Upper lobe of left lung (tissue), 6 donors: ENCODE results near the gene FANCF. TPM values are rescaled to one million over a fixed set of nuclear protein-coding genes. Genes with fewer than 3 reads are reported as not detected.

Experiments used
- ATAC-seq, 2 donors: fragments of 200-7000 bp; cut with Tn5 transposase; one replicate each; pipeline ENCODE4 v1.9.1; 2022; ENCODE audit warnings: mild to moderate bottlenecking in 2 of 2, moderate library complexity in 2 of 2; ENCODE audit not compliant: low FRiP score in 2 of 2
- DNase-seq, 2 donors: peaks; one replicate each; pipeline ENCODE4 v3.0.0-alpha.2; 2019 to 2020
- H3K27ac ChIP-seq, 4 donors: fragments of 200-600 bp; sonication (generic); one replicate each; pipeline ENCODE4 v1.5.1; 2016 to 2019
- H3K27me3 ChIP-seq, 4 donors: fragments of 200-600 bp; sonication (generic); one replicate each; pipeline ENCODE4 v1.5.1; 2017 to 2019
- H3K36me3 ChIP-seq, 4 donors: fragments of 200-600 bp; sonication (generic); one replicate each; pipeline ENCODE4 v1.5.1; 2016 to 2019
- H3K4me1 ChIP-seq, 4 donors: fragments of 200-600 bp; sonication (generic); one replicate each; pipeline ENCODE4 v1.5.1; 2018 to 2019
- H3K4me3 ChIP-seq, 4 donors: fragments of 200-600 bp; sonication (generic); one replicate each; pipeline ENCODE4 v1.5.1; 2017 to 2019; ENCODE audit warnings: mild to moderate bottlenecking in 2 of 4, moderate library complexity in 1 of 4
- H3K9me3 ChIP-seq, 4 donors: fragments of 200-600 bp; sonication (generic); one replicate each; pipeline ENCODE4 v1.5.1; 2018 to 2019
- CTCF ChIP-seq, 6 experiments: fragments of 450-650 bp in 4 of 6; fragments of 200-600 bp in 2 of 6; sonication (generic) in 2 of 6; IDR thresholded peaks; one replicate each; pipeline ENCODE4 v1.5.1; 2016 to 2019; ENCODE audit warnings: antibody characterized with exemption in 6 of 6
- EP300 ChIP-seq, 4 donors: sonication (generic); formaldehyde crosslinking; IDR thresholded peaks; one replicate each; pipeline ENCODE4 v1.5.1; 2017; ENCODE audit warnings: antibody characterized with exemption in 4 of 4, control low read depth in 2 of 4
- POLR2A ChIP-seq, 4 donors: fragments of 450-650 bp; IDR thresholded peaks; one replicate each; pipeline ENCODE4 v1.5.1; 2016 to 2017; ENCODE audit warnings: antibody characterized with exemption in 4 of 4, mild to moderate bottlenecking in 2 of 4
- POLR2AphosphoS5 ChIP-seq, 2 donors: sonication (generic); formaldehyde crosslinking; IDR thresholded peaks; one replicate each; pipeline ENCODE4 v1.5.1; 2017; ENCODE audit warnings: antibody characterized with exemption in 2 of 2
- WGBS, 2 donors: methylation state at CpG; one replicate each; pipeline ENCODE4 v1.1.5; 2017 to 2018; 5-methylcytosine and 5-hydroxymethylcytosine counted together
- total RNA-seq, 6 donors: library from RNA; depleted of rRNA in 4 of 6; stranded (reverse); fragments of >200 nt in 4 of 6; gene quantifications; one replicate each; pipeline versions ENCODE4 v1.1.0 to v1.2.1, GENCODE V29; 2016 to 2021
- donor health status: DM: no; HTN: no; CAD: no; lungs with moderate emphysema.
- donor health status: DM: no; HTN: yes; CAD: no; lungs with severe emphysema.

The FANCF gene
- total RNA-seq, 6 donors from 2014 or later, result 2.4 to 10.9 (median 7.8) TPM

- Histone ChIP-seq H3K36me3 (no peaks in the 10 kb centered on the region), H3K9me3 (no peaks in the 10 kb centered on the region), H3K27me3 (peaks cover 0 to 11% (median 5%) of the 10 kb centered on the region in 4 donors), H3K4me3 (no peak overlapping the region), H3K4me1 (peaks cover 11 to 14% (median 12%) of the 10 kb centered on the region in 4 donors), H3K27ac (no peak overlapping the region)
- no peak for TF ChIP-seq CTCF (IDR thresholded peaks at IDR 0.05)
- no peak for TF ChIP-seq POLR2A (IDR thresholded peaks at IDR 0.05)
- TF ChIP-seq POLR2AphosphoS5 (IDR thresholded peaks at IDR 0.05), result no peak
- no peak for TF ChIP-seq EP300 (IDR thresholded peaks at IDR 0.05)
- ATAC-seq (no peak), DNase-seq (no peak)
- 91 to 95% methylated on average over 2 of the region's 2 CpGs for WGBS, 2 donors
Measured at GRCh38 chr11:22669368-22669767, 43.7 kb upstream of the FANCF start.

GRCh38 chr11:22668005-22668796, 42.6 kb upstream of the FANCF start:
- DNase-seq, result no peak
- Histone ChIP-seq H3K4me1 (peaks cover 11 to 14% (median 12%) of the 10 kb centered on the region in 4 donors), H3K36me3 (no peaks in the 10 kb centered on the region), H3K27ac (no peak overlapping the region), H3K27me3 (peaks cover 0 to 11% (median 5%) of the 10 kb centered on the region in 4 donors), H3K4me3 (no peak overlapping the region), H3K9me3 (no peaks in the 10 kb centered on the region)
- no peak for ATAC-seq
- TF ChIP-seq EP300 (IDR thresholded peaks at IDR 0.05) (no peak), POLR2AphosphoS5 (IDR thresholded peaks at IDR 0.05) (no peak), CTCF (IDR thresholded peaks at IDR 0.05) (no peak), POLR2A (IDR thresholded peaks at IDR 0.05) (no peak)
- WGBS, 2 donors, result 56 to 57% methylated on average over 3 of the region's 3 CpGs

GRCh38 chr11:22666688-22667439, 41.2 kb upstream of the FANCF start:
- DNase-seq, result peak; percentile 24 to 87

GRCh38 chr11:22666325-22666687, 40.7 kb upstream of the FANCF start, which contains the start of gene GAS2:
GAS2 (plus strand) TSS chr11:22666611; CDS start chr11:22674870, 8,259 bp downstream.
- Histone ChIP-seq H3K4me3 (peak within 1 kb of the TSS; percentile 9 to 43 (median 35)), H3K36me3 (no peaks in the 10 kb centered on the region), H3K27me3 (peaks cover 0 to 11% (median 5%) of the 10 kb centered on the region in 4 donors), H3K4me1 (peaks cover 11 to 14% (median 12%) of the 10 kb centered on the region in 4 donors), H3K27ac (no peak within 1 kb of the TSS), H3K9me3 (no peaks in the 10 kb centered on the region)
- 6 to 7% methylated on average over 8 of the region's 8 CpGs for WGBS, 2 donors
- no peak for DNase-seq
- no peak for ATAC-seq
- no peak for TF ChIP-seq POLR2A (IDR thresholded peaks at IDR 0.05)
- no peak for TF ChIP-seq POLR2AphosphoS5 (IDR thresholded peaks at IDR 0.05)

More at GRCh38 chr11:22666688-22667439, 41.2 kb upstream of the FANCF start:
- no peak overlapping the region for H3K27ac ChIP-seq
- peaks cover 0 to 11% (median 5%) of the 10 kb centered on the region in 4 donors for H3K27me3 ChIP-seq
- 7 to 8% methylated on average over 19 to 34 of the region's 40 CpGs for WGBS, 2 donors
- TF ChIP-seq POLR2A (IDR thresholded peaks at IDR 0.05), result no peak
- TF ChIP-seq CTCF (IDR thresholded peaks at IDR 0.05), result no peak
- TF ChIP-seq EP300 (IDR thresholded peaks at IDR 0.05), result no peak
- no peak for TF ChIP-seq POLR2AphosphoS5 (IDR thresholded peaks at IDR 0.05)
- H3K36me3 ChIP-seq, result no peaks in the 10 kb centered on the region
- peak overlapping the region; percentile 9 to 43 (median 35) for H3K4me3 ChIP-seq
- peaks cover 11 to 14% (median 12%) of the 10 kb centered on the region in 4 donors for H3K4me1 ChIP-seq
- H3K9me3 ChIP-seq, result no peaks in the 10 kb centered on the region
- peak in 1 of 2 donors; percentile 66 for ATAC-seq

GRCh38 chr11:22659783-22660182, 34.2 kb upstream of the FANCF start:
- no peaks in the 10 kb centered on the region for H3K4me1 ChIP-seq
- no peaks in the 10 kb centered on the region for H3K36me3 ChIP-seq
- H3K27me3 ChIP-seq, result no peaks in the 10 kb centered on the region
- no peak for TF ChIP-seq POLR2A (IDR thresholded peaks at IDR 0.05)
- TF ChIP-seq EP300 (IDR thresholded peaks at IDR 0.05), result no peak
- no peak for TF ChIP-seq POLR2AphosphoS5 (IDR thresholded peaks at IDR 0.05)
- TF ChIP-seq CTCF (IDR thresholded peaks at IDR 0.05), result no peak
- ATAC-seq, result no peak
- WGBS, 2 donors, result 92 to 100% methylated on average over 1 of the region's 1 CpG
- no peaks in the 10 kb centered on the region for H3K9me3 ChIP-seq
- no peak for DNase-seq
- no peak overlapping the region for H3K27ac ChIP-seq
- H3K4me3 ChIP-seq, result no peak overlapping the region
